Loucy (cell line): ENCODE data around the gene ZNF511.

Experiments used
- EZH2phosphoT487 ChIP-seq: fragments of 200-600 bp; IDR thresholded peaks from 2 replicates; pipeline ENCODE4 v1.6.1; 2018; ENCODE audit warnings: antibody characterized with exemption, mild to moderate bottlenecking, moderate library complexity, borderline replicate concordance
- TF ChIP-seq, protein P1 (sequence below): fragments of 200-600 bp; sonication (generic); conservative IDR thresholded peaks from 2 replicates; pipeline ENCODE4 v1.5.1; 2014; ENCODE audit warnings: mild to moderate bottlenecking, antibody characterized with exemption, low read length

- TF ChIP-seq, protein P1, sequence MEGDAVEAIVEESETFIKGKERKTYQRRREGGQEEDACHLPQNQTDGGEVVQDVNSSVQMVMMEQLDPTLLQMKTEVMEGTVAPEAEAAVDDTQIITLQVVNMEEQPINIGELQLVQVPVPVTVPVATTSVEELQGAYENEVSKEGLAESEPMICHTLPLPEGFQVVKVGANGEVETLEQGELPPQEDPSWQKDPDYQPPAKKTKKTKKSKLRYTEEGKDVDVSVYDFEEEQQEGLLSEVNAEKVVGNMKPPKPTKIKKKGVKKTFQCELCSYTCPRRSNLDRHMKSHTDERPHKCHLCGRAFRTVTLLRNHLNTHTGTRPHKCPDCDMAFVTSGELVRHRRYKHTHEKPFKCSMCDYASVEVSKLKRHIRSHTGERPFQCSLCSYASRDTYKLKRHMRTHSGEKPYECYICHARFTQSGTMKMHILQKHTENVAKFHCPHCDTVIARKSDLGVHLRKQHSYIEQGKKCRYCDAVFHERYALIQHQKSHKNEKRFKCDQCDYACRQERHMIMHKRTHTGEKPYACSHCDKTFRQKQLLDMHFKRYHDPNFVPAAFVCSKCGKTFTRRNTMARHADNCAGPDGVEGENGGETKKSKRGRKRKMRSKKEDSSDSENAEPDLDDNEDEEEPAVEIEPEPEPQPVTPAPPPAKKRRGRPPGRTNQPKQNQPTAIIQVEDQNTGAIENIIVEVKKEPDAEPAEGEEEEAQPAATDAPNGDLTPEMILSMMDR = peak; percentile 80
- TF ChIP-seq EZH2phosphoT487 = no peak
Observed at GRCh38 chr10:133307776-133308420, 816 bp upstream of the ZNF511 start.
